Fibroblast of mammary gland (primary cell): Measurements from ENCODE around the gene SPIB.
"Not testable (repeated sequence)": the region's sequence is repeated elsewhere in the genome, so short reads cannot be mapped to it uniquely, and the experiment has no call there.

Experiments
- DNase-seq: peaks from one replicate; pipeline ENCODE4 v3.0.0-alpha.2; 2010; ENCODE audit warnings: low read depth
- H3K4me3 ChIP-seq: 2 replicates; pipeline ENCODE4 v1.5.1; 2011; ENCODE audit warnings: low read depth, mild to moderate bottlenecking, low read length, moderate library complexity; ENCODE audit not compliant: control insufficient read depth
- TF ChIP-seq, protein P1 (sequence below): conservative IDR thresholded peaks from 2 replicates; pipeline ENCODE4 v1.5.1; 2011; ENCODE audit warnings: low read depth, low read length, inconsistent platforms; ENCODE audit not compliant: control insufficient read depth, insufficient read depth

SPIB gene

DNA sequence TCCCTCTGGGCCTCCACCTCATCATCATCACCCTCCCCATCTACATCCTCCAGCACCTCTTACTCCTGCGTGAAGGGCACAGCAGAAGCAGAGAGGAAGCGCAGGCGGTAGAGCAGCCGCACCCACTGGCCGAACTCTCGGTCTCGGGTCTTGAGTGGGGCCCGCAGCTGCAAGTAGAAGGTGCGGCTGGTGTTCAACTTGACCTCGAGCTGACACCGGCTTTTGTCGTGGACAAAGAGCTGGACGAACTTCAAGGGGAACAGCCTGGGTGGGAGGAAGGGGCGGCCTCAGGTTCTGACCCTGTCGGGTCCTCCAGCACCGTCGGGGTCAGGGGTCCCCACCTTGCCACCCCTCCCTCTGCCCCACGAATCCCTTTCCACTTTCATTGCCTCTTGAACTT, 48.8 kb downstream of the SPIB start:
- TF ChIP-seq, protein P1, sequence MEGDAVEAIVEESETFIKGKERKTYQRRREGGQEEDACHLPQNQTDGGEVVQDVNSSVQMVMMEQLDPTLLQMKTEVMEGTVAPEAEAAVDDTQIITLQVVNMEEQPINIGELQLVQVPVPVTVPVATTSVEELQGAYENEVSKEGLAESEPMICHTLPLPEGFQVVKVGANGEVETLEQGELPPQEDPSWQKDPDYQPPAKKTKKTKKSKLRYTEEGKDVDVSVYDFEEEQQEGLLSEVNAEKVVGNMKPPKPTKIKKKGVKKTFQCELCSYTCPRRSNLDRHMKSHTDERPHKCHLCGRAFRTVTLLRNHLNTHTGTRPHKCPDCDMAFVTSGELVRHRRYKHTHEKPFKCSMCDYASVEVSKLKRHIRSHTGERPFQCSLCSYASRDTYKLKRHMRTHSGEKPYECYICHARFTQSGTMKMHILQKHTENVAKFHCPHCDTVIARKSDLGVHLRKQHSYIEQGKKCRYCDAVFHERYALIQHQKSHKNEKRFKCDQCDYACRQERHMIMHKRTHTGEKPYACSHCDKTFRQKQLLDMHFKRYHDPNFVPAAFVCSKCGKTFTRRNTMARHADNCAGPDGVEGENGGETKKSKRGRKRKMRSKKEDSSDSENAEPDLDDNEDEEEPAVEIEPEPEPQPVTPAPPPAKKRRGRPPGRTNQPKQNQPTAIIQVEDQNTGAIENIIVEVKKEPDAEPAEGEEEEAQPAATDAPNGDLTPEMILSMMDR, result no peak
- H3K4me3 ChIP-seq, result no peak overlapping the region
- DNase-seq, result no peak

DNA sequence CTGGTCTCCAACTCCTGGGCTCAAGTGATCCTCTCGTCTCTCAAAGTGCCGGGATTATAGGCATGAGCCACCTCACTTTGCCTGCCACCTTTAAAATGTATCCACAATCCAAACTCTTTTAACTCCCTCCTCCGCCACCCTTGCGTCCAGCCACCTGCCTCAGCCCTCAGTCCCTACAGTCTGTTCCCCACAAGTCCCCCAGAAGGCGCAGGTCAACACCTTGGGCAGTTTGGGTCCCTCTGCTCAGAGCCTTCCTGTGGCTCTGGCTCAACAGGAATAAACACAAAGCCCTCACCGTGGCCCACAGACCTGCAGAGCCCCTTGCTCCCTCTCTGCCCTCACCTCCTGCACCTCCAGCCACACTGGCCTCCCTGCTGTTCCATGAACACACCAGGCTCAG, 50.1 kb downstream of the SPIB start:
- no peak for DNase-seq
- TF ChIP-seq, protein P1, result no peak
- no peak overlapping the region for H3K4me3 ChIP-seq

DNA sequence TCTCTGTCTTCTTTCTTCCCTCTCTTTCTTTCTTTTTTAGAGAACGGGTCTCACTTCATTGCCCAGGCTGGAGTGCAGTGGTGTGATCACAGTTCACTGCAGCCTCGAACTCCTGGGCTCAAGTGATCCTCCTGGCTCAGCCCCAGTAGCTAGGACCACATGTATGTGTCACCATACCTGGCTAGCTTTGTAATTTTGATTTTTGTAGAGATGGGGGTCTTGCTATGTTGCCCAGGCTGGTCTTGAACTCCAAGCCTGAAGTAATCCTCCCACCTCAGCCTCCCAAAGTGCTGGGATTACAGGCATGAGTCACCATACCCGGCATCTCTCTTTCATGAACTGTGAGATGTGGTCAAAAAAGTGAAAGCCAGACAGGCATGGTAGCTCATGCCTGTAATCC, 54.6 kb downstream of the SPIB start:
- not testable (repeated sequence) for H3K4me3 ChIP-seq, DNase-seq

DNA sequence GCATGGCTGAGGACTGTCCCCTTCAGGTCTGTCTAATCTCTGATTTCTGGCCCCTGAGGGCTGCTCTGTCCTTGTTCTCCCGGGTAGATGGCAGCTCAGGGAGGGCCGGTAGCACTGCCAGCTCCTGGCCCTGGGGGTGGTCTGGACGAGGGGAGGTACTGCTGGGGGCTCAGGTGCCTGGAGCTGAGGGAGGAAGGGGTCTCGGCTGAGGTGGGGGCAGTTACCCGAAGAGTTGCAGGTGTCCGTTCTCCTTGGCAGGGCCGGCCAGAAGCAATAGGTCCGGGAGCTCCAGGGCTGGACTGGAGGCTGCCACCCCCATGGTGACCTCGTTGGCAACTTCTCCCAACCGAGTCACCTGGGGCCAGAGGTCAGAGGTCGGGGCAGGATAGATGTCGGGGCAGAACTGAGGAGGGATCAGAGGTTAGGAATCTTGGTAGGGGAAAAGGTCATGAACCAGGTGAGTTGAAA, 56.4 kb downstream of the SPIB start:
- no peak for DNase-seq
- no peak overlapping the region for H3K4me3 ChIP-seq
- TF ChIP-seq, protein P1, result no peak

DNA sequence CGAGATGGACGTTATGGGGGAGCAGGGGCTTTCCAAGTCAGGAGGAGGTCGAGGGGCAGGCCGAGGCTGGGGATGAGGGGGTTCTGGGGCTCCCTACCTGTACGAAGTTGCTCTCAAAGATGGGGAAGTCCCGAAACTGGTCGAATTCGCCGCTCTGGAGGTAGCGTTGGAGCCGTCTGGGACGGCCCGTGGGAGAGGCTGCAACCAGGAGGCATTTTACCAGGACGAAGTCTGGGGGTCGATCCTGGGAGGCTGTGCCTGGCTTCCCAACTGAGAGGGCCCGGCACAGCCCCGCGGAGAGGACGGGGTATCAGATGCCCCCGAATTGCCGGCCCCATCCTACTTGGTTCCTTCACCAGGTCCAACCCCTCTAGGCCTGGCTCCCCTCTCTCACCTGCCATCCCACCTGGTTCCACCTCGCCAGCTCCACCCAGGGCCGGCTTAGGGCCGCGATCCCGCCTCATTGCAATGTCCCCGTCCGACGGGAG, 57.0 kb downstream of the SPIB start:
- no peak overlapping the region for H3K4me3 ChIP-seq
- no peak for DNase-seq
- TF ChIP-seq, protein P1, result no peak

DNA sequence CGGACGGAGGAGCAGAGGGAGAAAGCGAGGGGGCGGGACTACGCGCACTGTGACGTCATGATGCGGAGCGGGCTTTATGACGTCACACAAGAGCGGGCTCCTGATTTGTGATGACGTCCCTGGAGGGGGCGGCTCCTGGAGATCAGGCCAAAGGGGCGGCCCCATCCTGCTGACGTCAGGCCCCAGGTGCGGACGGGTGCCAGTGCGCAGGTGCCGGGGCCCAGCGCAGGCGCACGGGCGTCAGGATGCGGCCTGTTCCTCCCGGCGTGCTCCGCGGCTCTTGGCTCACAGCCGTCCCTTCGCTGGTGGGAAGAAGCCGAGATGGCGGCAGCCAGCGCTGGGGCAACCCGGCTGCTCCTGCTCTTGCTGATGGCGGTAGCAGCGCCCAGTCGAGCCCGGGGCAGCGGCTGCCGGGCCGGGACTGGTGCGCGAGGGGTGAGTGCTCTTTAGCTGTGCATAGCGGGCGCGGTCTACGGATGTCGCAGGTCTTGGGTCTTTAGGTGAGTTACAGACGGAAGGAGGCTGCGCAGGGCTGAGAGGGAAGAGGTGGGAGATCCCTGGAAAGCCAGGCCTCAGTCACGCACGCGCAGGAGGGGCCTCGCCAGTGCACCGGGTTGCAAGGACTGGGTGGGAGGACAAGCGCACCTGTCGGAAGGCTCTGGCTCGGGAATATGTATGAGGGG, 57.6 kb downstream of the SPIB start, which contains the start of the genes EMC10 and GARIN5A:
EMC10 (plus strand) TSS at position 284 of the 683 bp plus-strand sequence; CDS start at position 322, 38 bp downstream.
GARIN5A (minus strand) TSS at position 625 of the 683 bp plus-strand sequence; CDS start at position 165, 460 bp downstream.
- peak; percentile 89 for DNase-seq
- peak within 1 kb of the TSS; percentile 83 for H3K4me3 ChIP-seq
- TF ChIP-seq, protein P1, result no peak

DNA sequence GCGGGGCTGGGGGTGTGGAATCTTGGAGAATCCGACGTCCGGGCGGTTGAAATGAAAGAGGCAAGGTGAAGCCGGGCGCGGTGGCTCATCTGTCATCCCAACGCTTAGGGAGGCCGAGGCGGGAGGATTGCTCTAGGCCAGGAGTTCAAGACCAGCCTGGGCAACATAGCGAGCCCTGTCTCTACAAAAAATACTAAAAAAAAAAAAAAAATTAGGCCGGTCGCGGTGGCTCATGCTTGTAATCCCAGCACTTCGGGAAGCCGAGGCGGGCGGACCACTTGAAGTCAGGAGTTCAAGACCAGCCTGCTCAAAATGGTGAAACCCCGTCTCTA, 58.1 kb downstream of the SPIB start:
- no peak for DNase-seq

More for the DNA sequence above, 58.1 kb downstream of the SPIB start:
- TF ChIP-seq, protein P1, result no peak
- H3K4me3 ChIP-seq, result peak overlapping the region; percentile 83
